ENCODE data around the gene S100A8. TPM values are rescaled to one million over a fixed set of nuclear protein-coding genes. Genes with fewer than 3 reads are reported as not detected.
A peak's percentile ranks its signal among the peaks of the same experiment; 100 is the strongest.

S100A8 gene
- total RNA-seq, 1 donor from 2014 or later = not detected

GRCh38 chr1:153366261-153366660, 24.6 kb downstream of the S100A8 start:
- no peak for DNase-seq (ENCODE audit: low spot score in 2 of 2, unreplicated experiment in 2 of 2)
- H3K27me3 Mint-ChIP-seq (ENCODE audit: low read depth) = peaks cover 2% of the 10 kb centered on the region

DNA sequence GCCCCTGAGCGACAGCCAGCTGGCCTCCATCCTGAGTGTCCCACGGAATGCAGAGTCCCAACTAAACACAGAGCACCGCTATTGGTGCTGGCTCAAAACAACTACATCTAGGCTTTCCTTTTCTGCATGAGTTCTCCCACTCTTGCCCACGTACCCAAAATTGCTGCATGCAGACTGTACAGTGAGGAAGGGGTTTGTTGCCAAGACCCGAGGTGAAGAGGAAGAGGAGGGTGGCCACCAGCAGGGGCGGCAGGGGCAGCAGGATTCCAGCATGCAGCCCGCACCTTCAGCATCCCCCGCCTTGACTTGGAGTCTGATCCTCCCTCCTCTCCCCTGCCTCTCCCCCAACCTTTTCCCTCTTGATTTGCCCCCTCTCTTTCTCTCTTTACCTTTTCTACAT, 25.2 kb downstream of the S100A8 start:
- TF ChIP-seq, protein P1, sequence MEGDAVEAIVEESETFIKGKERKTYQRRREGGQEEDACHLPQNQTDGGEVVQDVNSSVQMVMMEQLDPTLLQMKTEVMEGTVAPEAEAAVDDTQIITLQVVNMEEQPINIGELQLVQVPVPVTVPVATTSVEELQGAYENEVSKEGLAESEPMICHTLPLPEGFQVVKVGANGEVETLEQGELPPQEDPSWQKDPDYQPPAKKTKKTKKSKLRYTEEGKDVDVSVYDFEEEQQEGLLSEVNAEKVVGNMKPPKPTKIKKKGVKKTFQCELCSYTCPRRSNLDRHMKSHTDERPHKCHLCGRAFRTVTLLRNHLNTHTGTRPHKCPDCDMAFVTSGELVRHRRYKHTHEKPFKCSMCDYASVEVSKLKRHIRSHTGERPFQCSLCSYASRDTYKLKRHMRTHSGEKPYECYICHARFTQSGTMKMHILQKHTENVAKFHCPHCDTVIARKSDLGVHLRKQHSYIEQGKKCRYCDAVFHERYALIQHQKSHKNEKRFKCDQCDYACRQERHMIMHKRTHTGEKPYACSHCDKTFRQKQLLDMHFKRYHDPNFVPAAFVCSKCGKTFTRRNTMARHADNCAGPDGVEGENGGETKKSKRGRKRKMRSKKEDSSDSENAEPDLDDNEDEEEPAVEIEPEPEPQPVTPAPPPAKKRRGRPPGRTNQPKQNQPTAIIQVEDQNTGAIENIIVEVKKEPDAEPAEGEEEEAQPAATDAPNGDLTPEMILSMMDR (IDR thresholded peaks at IDR 0.05; ENCODE audit: unreplicated experiment) = no peak
- no peaks in the 10 kb centered on the region for H3K27me3 Mint-ChIP-seq (ENCODE audit: low read depth)
- no peaks in the 10 kb centered on the region for H3K9me3 Mint-ChIP-seq
- no peak overlapping the region for H3K4me3 Mint-ChIP-seq
- H3K27ac Mint-ChIP-seq = no peak overlapping the region
- DNase-seq (ENCODE audit: low spot score in 2 of 2, unreplicated experiment in 2 of 2) = no peak
- H3K36me3 Mint-ChIP-seq = no peaks in the 10 kb centered on the region
- H3K4me1 Mint-ChIP-seq = peaks cover 19% of the 10 kb centered on the region

More at GRCh38 chr1:153366261-153366660, 24.6 kb downstream of the S100A8 start:
- Mint-ChIP-seq H3K4me3 (no peak overlapping the region), H3K27ac (no peak overlapping the region), H3K36me3 (no peaks in the 10 kb centered on the region), H3K4me1 (peaks cover 19% of the 10 kb centered on the region), H3K9me3 (no peaks in the 10 kb centered on the region)
- TF ChIP-seq, protein P1 (IDR thresholded peaks at IDR 0.05; ENCODE audit: unreplicated experiment) = no peak

DNA sequence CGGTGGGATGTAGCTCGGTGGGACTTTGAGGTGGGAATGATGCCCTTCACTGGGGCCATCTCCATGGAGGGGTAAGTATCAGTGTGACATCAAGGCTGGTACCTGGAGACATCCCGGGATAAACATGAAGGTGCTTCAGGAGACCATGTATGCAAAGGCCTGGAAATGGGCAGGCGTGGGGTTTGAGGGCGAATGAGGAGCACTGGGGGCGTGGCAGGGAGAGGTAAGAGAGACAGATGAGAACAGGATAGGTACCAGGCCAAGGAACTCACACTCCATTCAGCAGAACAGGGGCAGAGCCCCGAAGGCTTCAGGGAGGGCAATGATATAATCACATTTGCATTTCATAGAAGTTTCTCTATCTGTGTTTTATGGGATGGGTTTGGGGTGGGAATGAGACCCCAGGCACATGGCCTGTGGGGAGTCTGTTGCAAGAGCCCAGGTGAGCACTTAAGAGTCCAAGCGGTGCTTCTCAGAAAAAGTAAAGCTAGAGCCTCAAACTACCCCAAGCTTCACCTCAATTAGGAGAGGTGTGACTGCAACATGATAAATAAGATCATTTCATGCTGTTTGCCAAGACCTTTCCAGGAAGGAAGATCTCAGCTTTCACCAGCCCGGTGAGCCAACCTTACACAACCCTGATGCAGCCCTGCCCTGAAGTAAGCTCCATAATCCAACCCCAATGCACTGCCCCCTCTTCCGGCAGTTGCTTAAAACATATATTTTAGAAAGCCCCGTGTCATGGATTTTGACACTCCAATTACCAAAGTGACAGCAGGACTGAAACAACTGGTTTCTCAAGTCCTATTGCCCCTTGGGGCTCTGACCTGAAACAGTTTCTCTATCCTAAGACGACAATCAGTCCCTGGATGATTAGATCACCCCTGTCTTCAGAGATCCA, 25.9 kb downstream of the S100A8 start:
- H3K27me3 Mint-ChIP-seq (ENCODE audit: low read depth) = no peaks in the 10 kb centered on the region
- H3K36me3 Mint-ChIP-seq = no peaks in the 10 kb centered on the region
- TF ChIP-seq, protein P1 (IDR thresholded peaks at IDR 0.05; ENCODE audit: unreplicated experiment) = no peak
- H3K4me3 Mint-ChIP-seq = no peak overlapping the region
- H3K9me3 Mint-ChIP-seq = no peaks in the 10 kb centered on the region
- no peak overlapping the region for H3K27ac Mint-ChIP-seq
- H3K4me1 Mint-ChIP-seq = peaks cover 19% of the 10 kb centered on the region
- DNase-seq (ENCODE audit: low spot score in 2 of 2, unreplicated experiment in 2 of 2) = no peak

GRCh38 chr1:153364156-153364555, 26.7 kb downstream of the S100A8 start:
- Mint-ChIP-seq H3K27ac (no peak overlapping the region), H3K9me3 (no peaks in the 10 kb centered on the region), H3K36me3 (no peaks in the 10 kb centered on the region), H3K4me3 (no peak overlapping the region), H3K27me3 (ENCODE audit: low read depth) (no peaks in the 10 kb centered on the region), H3K4me1 (peaks cover 19% of the 10 kb centered on the region)
- DNase-seq (ENCODE audit: low spot score in 2 of 2, unreplicated experiment in 2 of 2) = peak in 1 of 2 experiments; percentile 20
- TF ChIP-seq, protein P1 (IDR thresholded peaks at IDR 0.05; ENCODE audit: unreplicated experiment) = no peak

GRCh38 chr1:153363641-153364040, 27.2 kb downstream of the S100A8 start:
- H3K36me3 Mint-ChIP-seq = no peaks in the 10 kb centered on the region
- H3K4me3 Mint-ChIP-seq = no peak overlapping the region
- TF ChIP-seq, protein P1 (IDR thresholded peaks at IDR 0.05; ENCODE audit: unreplicated experiment) = no peak

More at GRCh38 chr1:153363641-153364040, 27.2 kb downstream of the S100A8 start:
- Mint-ChIP-seq H3K27me3 (ENCODE audit: low read depth) (no peaks in the 10 kb centered on the region), H3K4me1 (peaks cover 19% of the 10 kb centered on the region), H3K27ac (no peak overlapping the region), H3K9me3 (no peaks in the 10 kb centered on the region)
- peak in 1 of 2 experiments; percentile 9 for DNase-seq (ENCODE audit: low spot score in 2 of 2, unreplicated experiment in 2 of 2)
